Measurements from ENCODE around the gene DOCK3. TPM values are rescaled to one million over a fixed set of nuclear protein-coding genes. Genes with fewer than 3 reads are reported as not detected.
"Not testable (repeated sequence)": the region's sequence is repeated elsewhere in the genome, so short reads cannot be mapped to it uniquely, and the experiment has no call there.

DOCK3 gene
- total and polyA plus RNA-seq, 3 donors from 2014 or later, result 8.4 to 11.7 (median 11.2) TPM

- WGBS, 2 donors, result 58 to 64% methylated on average over 5 of the region's 5 CpGs
- no peak for TF ChIP-seq CTCF (IDR thresholded peaks at IDR 0.05)
- DNase-seq, result no peak
- no peak overlapping the region for H3K4me3 ChIP-seq
- H3K36me3 ChIP-seq (ENCODE audit: low read depth, missing control alignments), result no peaks in the 10 kb centered on the region
- no peak overlapping the region for H3K27ac ChIP-seq
- H3K27me3 ChIP-seq, result no peaks in the 10 kb centered on the region
- intact Hi-C loops (cut with DNase I; ENCODE audit: low total_unique reads), result no loop called here
- no peaks in the 10 kb centered on the region for H3K9me3 ChIP-seq
- H3K4me1 ChIP-seq, result no peaks in the 10 kb centered on the region
These were observed 210.5 kb downstream of the DOCK3 start for GRCh38 chr3:50885070-50885850.

- Histone ChIP-seq H3K36me3 (ENCODE audit: low read depth, missing control alignments) (no peaks in the 10 kb centered on the region), H3K27ac (no peak overlapping the region), H3K4me3 (no peak overlapping the region), H3K4me1 (no peaks in the 10 kb centered on the region), H3K27me3 (no peaks in the 10 kb centered on the region), H3K9me3 (no peaks in the 10 kb centered on the region)
- 44 to 51% methylated on average over 3 of the region's 3 CpGs for WGBS, 2 donors
- TF ChIP-seq POLR2A (IDR thresholded peaks at IDR 0.05) (no peak), CTCF (IDR thresholded peaks at IDR 0.05) (no peak)
- intact Hi-C loops (cut with DNase I; ENCODE audit: low total_unique reads), result no loop called here
- no peak for DNase-seq
These were observed 216.1 kb downstream of the DOCK3 start for GRCh38 chr3:50890688-50891344.

DNA sequence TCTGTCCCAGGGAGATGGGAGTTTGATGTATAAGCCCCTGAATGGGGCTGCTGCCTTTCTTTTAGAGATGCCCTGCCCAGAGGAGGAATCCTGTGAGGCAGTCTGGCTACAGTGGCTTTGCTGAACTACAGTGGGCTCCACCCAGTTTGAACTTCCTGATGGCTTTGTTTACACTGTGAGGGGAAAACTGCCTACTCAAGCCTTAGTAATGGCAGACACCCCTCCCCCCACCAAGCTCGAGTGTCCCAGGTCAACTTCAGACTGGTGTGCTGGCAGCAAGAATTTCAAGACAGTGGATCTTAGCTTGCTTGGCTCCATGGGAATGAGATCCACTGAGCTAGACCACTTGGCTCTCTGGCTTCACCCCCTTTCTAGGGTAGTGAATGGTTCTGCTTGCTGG, 226.4 kb downstream of the DOCK3 start:
- H3K4me3 ChIP-seq; H3K9me3 ChIP-seq; H3K27ac ChIP-seq; H3K27me3 ChIP-seq; H3K36me3 ChIP-seq (ENCODE audit: low read depth, missing control alignments); DNase-seq; H3K4me1 ChIP-seq; intact Hi-C loops (cut with DNase I; ENCODE audit: low total_unique reads): not testable (repeated sequence)
- WGBS, 2 donors, result 20 to 27% methylated on average over 1 of the region's 1 CpG

GRCh38 chr3:50912746-50913145, 238.0 kb downstream of the DOCK3 start:
- intact Hi-C loops (cut with DNase I; ENCODE audit: low total_unique reads), result no loop called here
- H3K4me3 ChIP-seq, result no peak overlapping the region
- no peaks in the 10 kb centered on the region for H3K27me3 ChIP-seq
- H3K4me1 ChIP-seq, result no peaks in the 10 kb centered on the region
- H3K27ac ChIP-seq, result no peak overlapping the region
- no peak for TF ChIP-seq CTCF (IDR thresholded peaks at IDR 0.05)
- TF ChIP-seq POLR2A (IDR thresholded peaks at IDR 0.05), result no peak
- no peaks in the 10 kb centered on the region for H3K36me3 ChIP-seq (ENCODE audit: low read depth, missing control alignments)
- H3K9me3 ChIP-seq, result no peaks in the 10 kb centered on the region
- WGBS, 2 donors, result 84 to 91% methylated on average over 6 of the region's 6 CpGs
- no peak for DNase-seq

DNA sequence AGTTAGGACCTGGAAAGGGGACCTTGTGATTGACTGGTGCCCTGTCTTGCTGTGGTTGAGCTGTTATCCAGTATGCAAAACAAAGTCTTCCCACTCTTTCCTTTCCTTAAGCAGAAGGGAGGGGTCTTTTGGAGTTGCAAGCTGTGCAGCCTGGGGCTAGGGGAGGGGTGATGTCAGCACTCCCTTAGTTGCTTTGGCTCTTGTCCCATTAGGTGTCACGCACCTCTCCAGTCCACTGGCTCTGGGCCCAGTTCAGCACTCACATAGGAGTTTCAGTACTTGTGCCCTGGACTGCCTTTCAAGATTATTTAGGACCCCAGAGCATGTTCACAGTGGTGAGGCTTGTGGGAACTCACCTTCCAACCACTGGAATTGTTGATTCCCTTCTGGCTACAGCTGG, 238.5 kb downstream of the DOCK3 start:
- H3K9me3 ChIP-seq, result no peaks in the 10 kb centered on the region
- no peak for TF ChIP-seq CTCF (IDR thresholded peaks at IDR 0.05)
- no peak for TF ChIP-seq POLR2A (IDR thresholded peaks at IDR 0.05)
- 0 to 67% methylated on average over 1 of the region's 1 CpG for whole genome bisulfite sequencing, 2 donors
- intact Hi-C loops (cut with DNase I; ENCODE audit: low total_unique reads), result no loop called here
- no peak overlapping the region for H3K27ac ChIP-seq
- no peaks in the 10 kb centered on the region for H3K4me1 ChIP-seq
- no peaks in the 10 kb centered on the region for H3K36me3 ChIP-seq (ENCODE audit: low read depth, missing control alignments)
- no peak overlapping the region for H3K4me3 ChIP-seq
- DNase-seq, result no peak
- no peaks in the 10 kb centered on the region for H3K27me3 ChIP-seq

GRCh38 chr3:50922071-50922470, 247.3 kb downstream of the DOCK3 start:
- H3K9me3 ChIP-seq; intact Hi-C loops (cut with DNase I; ENCODE audit: low total_unique reads); H3K4me1 ChIP-seq; H3K27me3 ChIP-seq; H3K27ac ChIP-seq; H3K4me3 ChIP-seq; DNase-seq; H3K36me3 ChIP-seq (ENCODE audit: low read depth, missing control alignments): not testable (repeated sequence)
- WGBS, 2 donors, result 86% methylated on average over 5 of the region's 5 CpGs
